Measurements from ENCODE around the gene SOD3.

DNA sequence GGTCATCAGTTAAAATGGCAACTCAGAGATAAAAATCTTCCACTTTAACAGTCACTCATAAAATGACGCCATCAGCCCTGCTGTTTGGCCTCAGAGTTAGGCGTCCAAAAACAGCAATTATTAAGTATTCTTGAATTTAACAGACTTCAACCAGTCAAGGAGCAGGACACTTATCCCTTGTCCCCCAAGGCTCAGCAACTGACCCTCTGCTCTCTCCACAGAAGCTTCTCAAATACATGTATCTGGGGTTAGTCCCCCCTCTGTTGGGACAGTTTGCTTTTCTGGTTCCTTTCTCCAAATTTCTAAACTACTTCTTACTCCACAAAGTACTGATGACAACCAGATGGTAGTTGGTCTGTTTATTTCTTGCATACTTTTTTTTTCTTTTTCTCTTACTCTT, 54.4 kb downstream of the SOD3 start:
- TF ChIP-seq, protein P1, sequence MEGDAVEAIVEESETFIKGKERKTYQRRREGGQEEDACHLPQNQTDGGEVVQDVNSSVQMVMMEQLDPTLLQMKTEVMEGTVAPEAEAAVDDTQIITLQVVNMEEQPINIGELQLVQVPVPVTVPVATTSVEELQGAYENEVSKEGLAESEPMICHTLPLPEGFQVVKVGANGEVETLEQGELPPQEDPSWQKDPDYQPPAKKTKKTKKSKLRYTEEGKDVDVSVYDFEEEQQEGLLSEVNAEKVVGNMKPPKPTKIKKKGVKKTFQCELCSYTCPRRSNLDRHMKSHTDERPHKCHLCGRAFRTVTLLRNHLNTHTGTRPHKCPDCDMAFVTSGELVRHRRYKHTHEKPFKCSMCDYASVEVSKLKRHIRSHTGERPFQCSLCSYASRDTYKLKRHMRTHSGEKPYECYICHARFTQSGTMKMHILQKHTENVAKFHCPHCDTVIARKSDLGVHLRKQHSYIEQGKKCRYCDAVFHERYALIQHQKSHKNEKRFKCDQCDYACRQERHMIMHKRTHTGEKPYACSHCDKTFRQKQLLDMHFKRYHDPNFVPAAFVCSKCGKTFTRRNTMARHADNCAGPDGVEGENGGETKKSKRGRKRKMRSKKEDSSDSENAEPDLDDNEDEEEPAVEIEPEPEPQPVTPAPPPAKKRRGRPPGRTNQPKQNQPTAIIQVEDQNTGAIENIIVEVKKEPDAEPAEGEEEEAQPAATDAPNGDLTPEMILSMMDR (conservative IDR thresholded peaks at IDR 0.05), result no peak
- TF ChIP-seq ZFX (IDR thresholded peaks at IDR 0.05), result no peak
